HG03025 (cell line): Measurements from ENCODE around the gene ROR1.
"Not testable (repeated sequence)": the region's sequence is repeated elsewhere in the genome, so short reads cannot be mapped to it uniquely, and the experiment has no call there.

Experiments
- ATAC-seq: cut with Tn5 transposase; IDR thresholded peaks from one replicate; pipeline ENCODE4 v1.9.1; 2021; ENCODE audit warnings: mild to moderate bottlenecking, moderate library complexity; ENCODE audit not compliant: unreplicated experiment, low FRiP score

The ROR1 gene

DNA sequence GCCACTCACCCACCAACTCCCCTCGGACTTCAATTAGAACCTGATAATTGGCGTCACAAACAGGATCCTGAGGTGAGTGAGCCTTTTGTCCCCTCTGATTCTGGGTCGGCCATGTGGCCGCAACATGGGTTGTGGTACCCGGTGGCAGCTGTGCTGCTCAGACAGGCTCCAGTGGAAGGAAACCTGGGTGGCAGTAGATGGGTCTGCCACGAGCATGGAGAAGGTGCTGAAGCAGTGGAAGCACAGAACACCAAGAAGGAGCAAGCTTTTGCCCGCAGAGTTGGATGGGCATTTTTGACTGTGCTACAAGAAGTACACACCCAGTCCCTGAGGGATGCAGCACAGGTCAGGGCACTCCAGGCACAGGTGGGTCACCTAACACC is 413.1 kb downstream of the ROR1 start:
- ATAC-seq, result no peak

DNA sequence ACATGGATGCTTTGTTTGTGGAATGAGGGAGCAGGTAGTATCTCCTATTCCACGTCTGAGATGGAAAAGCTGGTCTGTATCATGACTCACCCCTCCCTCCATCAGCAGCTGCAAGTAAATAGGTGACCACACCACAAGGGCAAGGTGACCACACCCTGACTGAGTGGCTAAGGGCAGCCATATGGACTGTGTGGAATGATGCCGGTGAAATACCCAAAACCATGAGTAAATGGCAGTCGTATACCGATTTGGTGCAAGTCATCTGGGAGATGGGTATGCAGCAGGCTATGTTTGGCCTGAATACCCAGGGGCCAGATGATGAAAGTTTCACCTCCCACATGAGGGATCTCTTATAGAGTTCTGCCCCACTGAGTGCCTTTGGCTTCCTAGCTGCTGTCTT is 413.8 kb downstream of the ROR1 start:
- ATAC-seq, result no peak

- ATAC-seq, result no peak
Measured at GRCh38 chr1:64192290-64192689, 418.5 kb downstream of the ROR1 start.

- no peak for ATAC-seq
Measured at GRCh38 chr1:64194168-64195080, 420.6 kb downstream of the ROR1 start.

DNA sequence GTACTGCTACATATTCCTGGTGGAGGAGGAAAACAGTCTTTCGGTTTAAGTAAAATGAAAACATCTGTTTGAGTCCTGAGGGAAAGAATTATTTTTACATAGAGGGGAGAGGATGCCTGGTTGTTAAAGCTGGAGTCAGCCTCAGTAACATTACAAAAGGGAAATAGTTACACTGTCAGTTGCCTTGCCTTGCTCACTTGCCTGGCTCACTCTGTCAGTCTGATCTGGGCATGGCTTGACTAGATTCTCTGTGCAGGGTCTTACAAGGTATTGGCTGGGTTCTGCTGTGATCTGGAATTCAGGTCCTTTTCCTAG is 421.2 kb downstream of the ROR1 start:
- ATAC-seq, result no peak

- ATAC-seq, result no peak
Measured at GRCh38 chr1:64196074-64196870, 422.5 kb downstream of the ROR1 start.

- ATAC-seq, result no peak
Measured at GRCh38 chr1:64197076-64197475, 423.3 kb downstream of the ROR1 start.

GRCh38 chr1:64199154-64199553 is 425.3 kb downstream of the ROR1 start:
- no peak for ATAC-seq

DNA sequence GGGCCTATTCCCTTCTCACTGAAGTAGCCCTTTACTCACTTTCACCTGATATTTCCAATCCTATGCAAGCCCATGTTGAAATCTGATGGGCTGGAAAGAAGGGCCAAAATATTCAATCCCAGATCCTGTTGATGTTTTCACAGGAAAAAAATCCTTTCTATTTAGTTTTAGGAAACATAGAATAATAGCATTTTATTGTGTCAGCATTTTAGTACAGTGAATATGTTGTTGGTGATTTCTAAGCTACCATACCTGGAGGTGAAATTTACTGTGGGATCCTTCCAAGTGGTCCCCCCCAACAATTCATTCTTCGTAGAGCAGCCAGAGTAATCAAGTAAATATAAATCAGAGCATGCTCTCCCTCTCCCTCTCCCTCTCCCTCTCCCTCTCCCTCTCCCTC is 426.2 kb downstream of the ROR1 start:
- no peak for ATAC-seq

DNA sequence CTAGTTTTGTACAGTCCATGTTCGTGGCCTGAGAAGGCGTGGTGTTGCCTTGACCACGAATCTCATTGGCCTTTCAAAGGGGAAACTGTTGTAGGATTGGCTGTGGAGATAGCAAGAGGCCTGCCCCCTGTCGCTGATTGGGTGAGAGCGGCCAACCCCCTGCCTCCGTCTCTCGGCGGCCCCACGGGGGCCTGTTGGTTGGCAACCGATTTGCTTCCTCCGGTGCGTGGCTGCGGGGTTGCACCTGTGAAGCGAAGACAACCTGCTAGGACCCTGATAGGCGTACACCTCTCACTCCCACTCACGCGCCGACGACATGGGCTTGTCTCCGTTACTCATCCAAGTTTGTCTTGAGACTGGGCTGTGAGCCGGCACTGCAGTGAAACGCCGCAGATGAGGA is 429.6 kb downstream of the ROR1 start, which contains the start of gene UBE2U:
Gene UBE2U, plus strand, starts transcription at position 204 of the 400 bp plus-strand sequence. CDS start 428 bp downstream, outside the sequence.
- no peak for ATAC-seq

DNA sequence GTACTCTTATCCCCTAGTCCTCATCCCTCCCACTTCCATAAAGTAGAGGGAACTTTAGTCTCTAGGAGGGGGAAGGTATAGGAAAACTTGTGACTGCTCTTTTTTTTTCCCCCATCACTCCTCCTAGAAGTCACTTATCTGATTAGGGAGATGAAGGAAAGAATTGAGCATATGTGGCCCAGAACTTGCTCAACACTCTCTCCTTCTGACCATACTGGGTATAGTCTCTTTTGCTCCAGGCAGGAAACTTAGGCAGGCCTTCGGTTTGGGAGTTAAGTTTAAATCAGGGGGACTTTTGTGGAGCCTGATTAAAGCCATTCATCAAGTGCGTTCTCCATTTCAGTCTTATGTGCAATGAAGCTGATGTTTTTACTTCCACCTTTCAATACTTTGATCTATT is 435.4 kb downstream of the ROR1 start:
- no peak for ATAC-seq

DNA sequence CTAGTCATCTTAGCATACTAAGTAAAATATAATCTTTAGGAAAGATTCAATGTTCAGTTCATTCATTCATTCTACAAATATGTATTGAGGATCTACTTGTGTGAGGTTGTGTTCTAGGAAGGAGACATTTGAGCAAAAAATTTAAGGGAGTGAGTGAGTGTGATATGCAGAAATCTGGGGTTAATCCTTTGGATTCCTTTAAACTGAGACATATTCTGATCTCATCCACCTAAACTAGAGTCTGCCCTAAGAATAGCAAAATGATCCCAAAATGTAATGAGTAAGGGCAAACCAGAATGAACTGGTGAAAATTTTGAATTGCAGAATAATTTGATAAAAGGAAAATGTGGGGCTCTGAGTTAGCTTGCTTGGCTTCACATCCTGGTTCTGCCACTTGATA is 438.2 kb downstream of the ROR1 start:
- no peak for ATAC-seq

GRCh38 chr1:64215576-64215975 is 441.8 kb downstream of the ROR1 start:
- no peak for ATAC-seq

DNA sequence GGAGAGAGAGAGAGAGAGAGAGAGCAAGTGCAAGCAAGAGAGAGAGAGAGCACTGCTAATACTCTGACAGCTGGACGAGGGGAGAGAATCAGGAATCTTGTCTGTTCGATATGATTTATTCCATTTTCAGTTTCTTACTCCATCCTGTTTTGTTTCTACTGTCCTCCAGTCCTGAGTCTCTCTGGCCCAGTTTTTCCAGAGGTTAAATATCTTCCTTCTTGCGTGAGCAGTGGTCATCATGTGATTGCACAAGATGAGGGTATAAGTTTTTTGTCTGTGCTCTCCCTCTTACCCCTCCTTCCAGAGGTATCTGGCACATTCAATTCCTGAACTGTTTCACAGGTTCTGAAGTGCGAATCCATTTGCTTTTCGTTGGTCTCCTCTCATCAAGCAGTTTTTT is 446.4 kb downstream of the ROR1 start:
- ATAC-seq, result no peak

GRCh38 chr1:64223329-64224151 is 449.7 kb downstream of the ROR1 start:
- no peak for ATAC-seq

- ATAC-seq, result not testable (repeated sequence)
Measured at GRCh38 chr1:64224236-64224635, 450.4 kb downstream of the ROR1 start.

GRCh38 chr1:64228167-64228957 is 454.5 kb downstream of the ROR1 start:
- no peak for ATAC-seq

DNA sequence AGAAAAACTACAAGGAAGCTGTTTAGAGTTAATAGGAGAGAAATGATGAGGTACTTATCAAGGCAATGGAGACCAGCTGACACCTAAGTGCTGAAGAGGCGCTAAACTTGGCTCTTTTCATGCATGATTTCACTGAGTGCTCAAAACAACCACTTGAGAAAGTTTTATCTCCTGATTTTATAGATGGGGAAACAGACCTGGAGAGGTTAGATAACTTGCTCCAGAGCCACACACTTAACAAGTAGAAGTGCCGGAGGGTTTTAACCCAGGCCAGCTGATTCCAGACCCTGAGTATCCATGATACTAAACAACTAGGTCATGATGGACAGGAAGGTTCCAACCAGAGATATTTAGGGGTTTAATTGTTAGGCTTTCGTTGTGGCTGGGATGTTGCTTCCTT is 455.5 kb downstream of the ROR1 start:
- ATAC-seq, result no peak
